Left ventricle myocardium inferior (tissue), 1 donor: ENCODE data around the gene PREB. TPM values are rescaled to one million over a fixed set of nuclear protein-coding genes. Genes with fewer than 3 reads are reported as not detected.

Experiments used
- DNase-seq: peaks from one replicate; pipeline ENCODE4 v3.0.0-alpha.2; 2020
- H3K27ac ChIP-seq: fragments of 200-600 bp; replicated peaks from 2 replicates; pipeline ENCODE4 v1.8.0; 2021
- H3K27me3 ChIP-seq: fragments of 200-600 bp; 2 replicates; pipeline ENCODE4 v1.8.0; 2021; ENCODE audit warnings: low read depth
- H3K36me3 ChIP-seq: fragments of 200-600 bp; 2 replicates; pipeline ENCODE4 v1.8.0; 2021
- H3K4me1 ChIP-seq: fragments of 200-600 bp; 2 replicates; pipeline ENCODE4 v1.8.0; 2021
- H3K4me3 ChIP-seq: fragments of 200-600 bp; 2 replicates; pipeline ENCODE4 v1.8.0; 2021; ENCODE audit warnings: mild to moderate bottlenecking, moderate library complexity
- H3K9me3 ChIP-seq: fragments of 200-600 bp; replicated peaks from 2 replicates; pipeline ENCODE4 v1.8.0; 2021
- CTCF ChIP-seq: fragments of 200-600 bp; IDR thresholded peaks from 2 replicates; pipeline ENCODE4 v1.8.0; 2021; ENCODE audit warnings: antibody characterized with exemption, mild to moderate bottlenecking, borderline replicate concordance
- intact Hi-C: fragments of 100-400 bp; cut with micrococcal nuclease; formaldehyde crosslinking; loops from one replicate; pipeline ENCODE4 v1.11.0; 2022
- total RNA-seq: library from RNA; stranded (reverse); fragmentation: NEBNext Ultra II Directional; extraction: Animal tissue kit (Norgen Biotek cat#: 25700); gene quantifications from one replicate; pipeline ENCODE4 v1.2.1, GENCODE V29; 2021
- donor health status: DM: no; HTN: yes; CAD: no; lungs with severe emphysema.

PREB gene
- total RNA-seq, 1 donor from 2014 or later, result 54.6 TPM

GRCh38 chr2:27094353-27094984 is 40.0 kb downstream of the PREB start:
- no peak for DNase-seq
- intact Hi-C loops, result loop anchor here (10.0 kb wide), 2 partner anchors 120 to 200 kb away; partner anchors contain the start of genes ATRAID, CAD and SLC5A6
- no peak overlapping the region for H3K27ac ChIP-seq
- H3K4me3 ChIP-seq, result no peak overlapping the region
- TF ChIP-seq CTCF, result no peak
- no peaks in the 10 kb centered on the region for H3K9me3 ChIP-seq
- H3K27me3 ChIP-seq, result no peaks in the 10 kb centered on the region
- peaks cover 12% of the 10 kb centered on the region for H3K4me1 ChIP-seq
- H3K36me3 ChIP-seq, result peaks cover 3% of the 10 kb centered on the region

GRCh38 chr2:27093430-27094352 is 40.7 kb downstream of the PREB start:
- TF ChIP-seq CTCF, result no peak
- no peaks in the 10 kb centered on the region for H3K36me3 ChIP-seq
- H3K27ac ChIP-seq, result no peak overlapping the region
- no peaks in the 10 kb centered on the region for H3K27me3 ChIP-seq
- H3K4me3 ChIP-seq, result no peak overlapping the region
- peaks cover 12% of the 10 kb centered on the region for H3K4me1 ChIP-seq
- DNase-seq, result no peak
- intact Hi-C loops, result loop anchor here (10.0 kb wide), 2 partner anchors 121 to 201 kb away; partner anchors contain the start of genes ATRAID, CAD and SLC5A6
- H3K9me3 ChIP-seq, result no peaks in the 10 kb centered on the region

- no peaks in the 10 kb centered on the region for H3K9me3 ChIP-seq
- TF ChIP-seq CTCF, result no peak
- intact Hi-C loops, result loop anchor here (10.0 kb wide), 2 partner anchors 122 to 202 kb away; partner anchors contain the start of genes ATRAID, CAD and SLC5A6
- no peak for DNase-seq
- H3K36me3 ChIP-seq, result no peaks in the 10 kb centered on the region
- no peak overlapping the region for H3K4me3 ChIP-seq
- H3K27me3 ChIP-seq, result no peaks in the 10 kb centered on the region
- H3K4me1 ChIP-seq, result peaks cover 12% of the 10 kb centered on the region
- no peak overlapping the region for H3K27ac ChIP-seq
Measured at GRCh38 chr2:27092696-27093429, 41.6 kb downstream of the PREB start.

GRCh38 chr2:27091746-27092695 is 42.4 kb downstream of the PREB start:
- intact Hi-C loops, result loop anchor here (10.0 kb wide), 2 partner anchors 123 to 203 kb away; partner anchors contain the start of genes ATRAID, CAD and SLC5A6
- Histone ChIP-seq H3K9me3 (no peaks in the 10 kb centered on the region), H3K4me3 (no peak overlapping the region), H3K36me3 (no peaks in the 10 kb centered on the region), H3K27me3 (no peaks in the 10 kb centered on the region), H3K27ac (no peak overlapping the region), H3K4me1 (peaks cover 20% of the 10 kb centered on the region)
- TF ChIP-seq CTCF, result no peak
- no peak for DNase-seq
